A549 (cell line): ENCODE results near the gene ITGA5. TPM values are rescaled to one million over a fixed set of nuclear protein-coding genes. Genes with fewer than 3 reads are reported as not detected.

ENCODE experiments used
- ATAC-seq, 2 experiments: fragments of 200-7000 bp in 1 of 2; fragments of >200 bp in 1 of 2; cut with Nextera tagmentation in 1 of 2; cut with Tn5 transposase in 1 of 2; 3 replicates each; pipeline versions ENCODE4 v1.8.0 to v1.9.1; 2018 to 2020; ENCODE audit warnings: mild to moderate bottlenecking in 1 of 2, moderate library complexity in 1 of 2
- CTCF ChIA-PET: fragments of 300-600 bp; sonication (Branson Sonifier 250); formaldehyde crosslinking; extraction: SDS; loops from one replicate; lab custom pipeline; 2021; ENCODE audit warnings: antibody characterized with exemption, inconsistent platforms; lab: Yijun Ruan, JAX
- POLR2A ChIA-PET: fragments of 350-600 bp; formaldehyde crosslinking; extraction: SDS; loops from one replicate; lab custom pipeline; 2021; ENCODE audit warnings: antibody characterized with exemption, inconsistent platforms; lab: Yijun Ruan, JAX
- DNase-seq, 2 experiments: peaks; one replicate each; pipeline versions ENCODE4 v3.0.0 to v3.0.0-alpha.2; 2011 to 2016; ENCODE audit warnings: low read depth in 1 of 2, low spot score in 1 of 2
- FAIRE-seq: peaks from 2 replicates; lab custom pipeline; 2011; peaks lifted over from hg19 to GRCh38; lab: Jason Lieb, UNC
- H3K27ac ChIP-seq, 2 experiments: fragments of >200 bp; sonication (Bioruptor Twin); formaldehyde crosslinking; 3 replicates each; pipeline ENCODE4 v1.5.1; 2016 to 2017
- H3K4me1 ChIP-seq: fragments of >200 bp; sonication (Bioruptor Twin); formaldehyde crosslinking; 3 replicates; pipeline ENCODE4 v1.6.1; 2016
- H3K4me2 ChIP-seq: fragments of >200 bp; sonication (Bioruptor Twin); formaldehyde crosslinking; 3 replicates; pipeline ENCODE4 v1.6.1; 2016
- H3K4me3 ChIP-seq: fragments of >200 bp; sonication (Bioruptor Twin); formaldehyde crosslinking; 3 replicates; pipeline ENCODE4 v1.5.1; 2016
- H3K9me3 ChIP-seq: fragments of >200 bp; sonication (Bioruptor Twin); formaldehyde crosslinking; 3 replicates; pipeline ENCODE4 v1.6.1; 2016
- CBX8 ChIP-seq: fragments of 200-600 bp; sonication (generic); IDR thresholded peaks from 2 replicates; pipeline ENCODE4 v1.6.1; 2016
- CHD2 ChIP-seq: fragments of 150-350 bp; IDR thresholded peaks from 2 replicates; pipeline ENCODE4 v1.6.1; 2014; ENCODE audit warnings: low read length; ENCODE audit not compliant: partially characterized antibody
- CHD4 ChIP-seq: fragments of 200-600 bp; sonication (generic); IDR thresholded peaks from 2 replicates; pipeline ENCODE4 v1.6.1; 2016; ENCODE audit warnings: antibody characterized with exemption, mild to moderate bottlenecking, borderline replicate concordance
- EHF ChIP-seq: fragments of 250-450 bp; sonication (Bioruptor Pico); IDR thresholded peaks from 2 replicates; pipeline ENCODE4 v1.5.0; 2020; ENCODE audit warnings: mild to moderate bottlenecking
- EP300 ChIP-seq, 2 experiments: fragments of >200 bp; sonication (Bioruptor Twin); formaldehyde crosslinking; IDR thresholded peaks; 2 replicates in 1 of 2; 3 replicates in 1 of 2; pipeline ENCODE4 v1.6.1; 2016 to 2017
- GATA3 ChIP-seq: IDR thresholded peaks from 2 replicates; pipeline ENCODE4 v1.6.1; 2012; ENCODE audit warnings: borderline replicate concordance
- HOXA7 ChIP-seq: fragments of 250-450 bp; sonication (Bioruptor Pico); IDR thresholded peaks from 2 replicates; pipeline ENCODE4 v1.5.0; 2020; ENCODE audit warnings: mild to moderate bottlenecking, moderate library complexity
- HOXB13 ChIP-seq: fragments of 250-450 bp; sonication (Bioruptor Pico); IDR thresholded peaks from 2 replicates; pipeline ENCODE4 v1.5.0; 2020; ENCODE audit warnings: low read depth, mild to moderate bottlenecking, moderate library complexity
- JUN ChIP-seq, 2 experiments: fragments of >200 bp; sonication (Bioruptor Twin); formaldehyde crosslinking; IDR thresholded peaks; 2 replicates in 1 of 2; 3 replicates in 1 of 2; pipeline ENCODE4 v1.6.1; 2016 to 2017
- KDM5A ChIP-seq: fragments of 200-600 bp; sonication (generic); IDR thresholded peaks from 2 replicates; pipeline ENCODE4 v1.6.1; 2016; ENCODE audit warnings: antibody characterized with exemption, mild to moderate bottlenecking
- NPAS2 ChIP-seq: fragments of 250-450 bp; sonication (Bioruptor Pico); IDR thresholded peaks from 2 replicates; pipeline ENCODE4 v1.8.0; 2022; ENCODE audit warnings: mild to moderate bottlenecking, moderate library complexity, borderline replicate concordance
- NR3C1 ChIP-seq: fragments of >200 bp; sonication (Bioruptor Twin); formaldehyde crosslinking; IDR thresholded peaks from 3 replicates; pipeline ENCODE4 v1.6.1; 2017
- RAD21 ChIP-seq, 2 experiments: fragments of >200 bp in 1 of 2; sonication (Bioruptor Twin) in 1 of 2; formaldehyde crosslinking in 1 of 2; IDR thresholded peaks in 1 of 2; conservative IDR thresholded peaks in 1 of 2; 2 replicates in 1 of 2; 3 replicates in 1 of 2; pipeline ENCODE4 v1.6.1; 2012 to 2018; ENCODE audit warnings: inconsistent platforms in 1 of 2
- RFX5 ChIP-seq: fragments of 450-650 bp; IDR thresholded peaks from 2 replicates; pipeline ENCODE4 v1.7.1; 2014; ENCODE audit warnings: antibody characterized with exemption, mild to moderate bottlenecking, moderate library complexity
- SMC3 ChIP-seq: fragments of >200 bp; sonication (Bioruptor Twin); formaldehyde crosslinking; IDR thresholded peaks from 3 replicates; pipeline ENCODE4 v1.6.1; 2018; ENCODE audit warnings: inconsistent platforms
- SREBF2 ChIP-seq: fragments of 450-650 bp; IDR thresholded peaks from 2 replicates; pipeline ENCODE4 v1.6.1; 2014; ENCODE audit warnings: mild to moderate bottlenecking, moderate library complexity
- ZC3H11A ChIP-seq: fragments of 450-650 bp; IDR thresholded peaks from 2 replicates; pipeline ENCODE4 v1.6.1; 2014; ENCODE audit warnings: antibody characterized with exemption, mild to moderate bottlenecking
- ZSCAN20 ChIP-seq: fragments of 250-450 bp; sonication (Bioruptor Pico); IDR thresholded peaks from 2 replicates; pipeline ENCODE4 v1.8.0; 2022; ENCODE audit warnings: mild to moderate bottlenecking, moderate library complexity
- WGBS: methylation state at CpG from one replicate; pipeline ENCODE4 v1.1.6; 2017; ENCODE audit errors: missing lambda C conversion rate; 5-methylcytosine and 5-hydroxymethylcytosine counted together
- polyA plus RNA-seq, 4 experiments: library from polyadenylated mRNA; depleted of rRNA in 3 of 4; stranded (reverse); fragments of >200 nt; fragmentation: RNase III in 1 of 4; extraction: RNeasy Plus Mini Kit Qiagen cat#74134 plus additional on column Dnase treatment in 1 of 4; gene quantifications; 2 replicates in 3 of 4; 3 replicates in 1 of 4; pipeline ENCODE4 v1.2.3, GENCODE V29; 2011 to 2017
- TF ChIP-seq, protein P1 (sequence below): fragments of >200 bp; sonication (Bioruptor Twin); formaldehyde crosslinking; IDR thresholded peaks from 3 replicates; pipeline ENCODE4 v1.6.1; 2016
- TF ChIP-seq, protein P2 (sequence below): fragments of >200 bp; sonication (Bioruptor Twin); formaldehyde crosslinking; IDR thresholded peaks from 3 replicates; pipeline ENCODE4 v1.5.1; 2016
- TF ChIP-seq, protein P3 (sequence below): fragments of 250-450 bp; sonication (Bioruptor Pico); IDR thresholded peaks from 2 replicates; pipeline ENCODE4 v1.5.0; 2020; ENCODE audit warnings: low read depth, mild to moderate bottlenecking, moderate library complexity
- TF ChIP-seq, protein P4 (sequence below): fragments of 250-450 bp; sonication (Bioruptor Pico); IDR thresholded peaks from 2 replicates; pipeline ENCODE4 v1.5.0; 2021; ENCODE audit warnings: mild to moderate bottlenecking, moderate library complexity, borderline replicate concordance

The ITGA5 gene
- polyA plus RNA-seq, 2 of the 4 experiments (the other 2 are of a cell fraction) = 27.2 to 31.7 TPM

DNA sequence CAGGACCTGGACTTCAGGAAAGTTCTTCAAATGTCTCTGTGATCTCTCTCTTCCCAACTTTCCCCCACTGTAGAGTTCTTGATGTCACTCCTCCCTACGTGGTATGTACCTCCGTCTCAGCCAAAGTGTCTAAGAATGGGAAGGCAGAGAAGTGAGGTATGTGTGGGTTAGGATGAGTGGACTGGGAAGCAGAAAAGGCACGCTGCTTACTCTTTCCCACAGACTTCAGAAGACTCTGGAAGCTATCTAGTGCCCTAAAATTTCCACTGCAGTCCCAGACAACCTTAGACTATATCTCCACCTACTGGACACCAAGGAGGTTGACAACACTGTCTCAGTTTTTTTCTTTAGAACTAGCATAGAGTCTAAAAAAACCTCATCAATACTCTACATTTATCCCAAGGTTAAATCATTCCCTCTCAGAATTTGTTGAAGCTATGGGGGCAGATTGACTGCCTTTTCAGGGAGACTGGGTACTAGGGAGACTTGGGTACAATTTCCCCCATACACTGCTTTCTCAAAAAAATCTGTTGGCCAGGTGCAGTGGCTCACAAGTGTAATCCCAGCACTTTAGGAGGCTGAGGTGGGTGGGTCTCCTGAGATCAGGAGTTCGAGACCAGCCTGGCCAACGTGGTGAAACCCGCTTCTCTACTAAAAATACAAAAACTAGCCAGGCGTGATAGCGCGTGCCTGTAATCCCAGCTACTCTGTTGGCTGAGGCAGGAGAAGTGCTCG, 20.6 kb upstream of the ITGA5 start:
- H3K4me3 ChIP-seq = no peak overlapping the region
- H3K4me2 ChIP-seq = no peak overlapping the region
- ATAC-seq (peak; percentile 87), FAIRE-seq (peak; percentile 65), DNase-seq (peak; percentile 69 to 83)
- ChIA-PET CTCF (interaction anchor here (0.6 to 47.9 kb wide), 27 partner anchors 9 to 148 kb away, joined by 3 to 1279 read pairs (median 6); partner anchors contain the start of genes GTSF1, ITGA5 and ZNF385A), POLR2A (interaction anchor here (0.6 to 3.7 kb wide), 2 partner anchors 9 to 40 kb away, joined by 3 to 15 read pairs; no protein-coding TSS in a partner anchor)
- no peaks in the 10 kb centered on the region for H3K9me3 ChIP-seq
- TF ChIP-seq HOXB13 (CRISPR knock-in tag) (no peak), RFX5 (no peak), EHF (CRISPR knock-in tag) (no peak), SREBF2 (no peak), RAD21 (conservative IDR thresholded peaks at IDR 0.05 in 1 of 2, IDR thresholded peaks at IDR 0.05 in 1 of 2) (peak; percentile 94 to 99), ZC3H11A (no peak), ZSCAN20 (CRISPR knock-in tag) (no peak), JUN (IDR thresholded peaks at IDR 0.05) (no peak), NPAS2 (CRISPR knock-in tag) (no peak), EP300 (IDR thresholded peaks at IDR 0.05) (no peak), GATA3 (no peak), CBX8 (no peak), CHD2 (no peak), CHD4 (no peak), HOXA7 (CRISPR knock-in tag) (no peak), KDM5A (no peak), SMC3 (peak; percentile 94), NR3C1 (no peak)
- TF ChIP-seq, protein P1, sequence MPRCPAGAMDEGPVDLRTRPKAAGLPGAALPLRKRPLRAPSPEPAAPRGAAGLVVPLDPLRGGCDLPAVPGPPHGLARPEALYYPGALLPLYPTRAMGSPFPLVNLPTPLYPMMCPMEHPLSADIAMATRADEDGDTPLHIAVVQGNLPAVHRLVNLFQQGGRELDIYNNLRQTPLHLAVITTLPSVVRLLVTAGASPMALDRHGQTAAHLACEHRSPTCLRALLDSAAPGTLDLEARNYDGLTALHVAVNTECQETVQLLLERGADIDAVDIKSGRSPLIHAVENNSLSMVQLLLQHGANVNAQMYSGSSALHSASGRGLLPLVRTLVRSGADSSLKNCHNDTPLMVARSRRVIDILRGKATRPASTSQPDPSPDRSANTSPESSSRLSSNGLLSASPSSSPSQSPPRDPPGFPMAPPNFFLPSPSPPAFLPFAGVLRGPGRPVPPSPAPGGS = no peak
- TF ChIP-seq, protein P2, sequence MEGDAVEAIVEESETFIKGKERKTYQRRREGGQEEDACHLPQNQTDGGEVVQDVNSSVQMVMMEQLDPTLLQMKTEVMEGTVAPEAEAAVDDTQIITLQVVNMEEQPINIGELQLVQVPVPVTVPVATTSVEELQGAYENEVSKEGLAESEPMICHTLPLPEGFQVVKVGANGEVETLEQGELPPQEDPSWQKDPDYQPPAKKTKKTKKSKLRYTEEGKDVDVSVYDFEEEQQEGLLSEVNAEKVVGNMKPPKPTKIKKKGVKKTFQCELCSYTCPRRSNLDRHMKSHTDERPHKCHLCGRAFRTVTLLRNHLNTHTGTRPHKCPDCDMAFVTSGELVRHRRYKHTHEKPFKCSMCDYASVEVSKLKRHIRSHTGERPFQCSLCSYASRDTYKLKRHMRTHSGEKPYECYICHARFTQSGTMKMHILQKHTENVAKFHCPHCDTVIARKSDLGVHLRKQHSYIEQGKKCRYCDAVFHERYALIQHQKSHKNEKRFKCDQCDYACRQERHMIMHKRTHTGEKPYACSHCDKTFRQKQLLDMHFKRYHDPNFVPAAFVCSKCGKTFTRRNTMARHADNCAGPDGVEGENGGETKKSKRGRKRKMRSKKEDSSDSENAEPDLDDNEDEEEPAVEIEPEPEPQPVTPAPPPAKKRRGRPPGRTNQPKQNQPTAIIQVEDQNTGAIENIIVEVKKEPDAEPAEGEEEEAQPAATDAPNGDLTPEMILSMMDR = peak; percentile 96
- TF ChIP-seq, protein P3, sequence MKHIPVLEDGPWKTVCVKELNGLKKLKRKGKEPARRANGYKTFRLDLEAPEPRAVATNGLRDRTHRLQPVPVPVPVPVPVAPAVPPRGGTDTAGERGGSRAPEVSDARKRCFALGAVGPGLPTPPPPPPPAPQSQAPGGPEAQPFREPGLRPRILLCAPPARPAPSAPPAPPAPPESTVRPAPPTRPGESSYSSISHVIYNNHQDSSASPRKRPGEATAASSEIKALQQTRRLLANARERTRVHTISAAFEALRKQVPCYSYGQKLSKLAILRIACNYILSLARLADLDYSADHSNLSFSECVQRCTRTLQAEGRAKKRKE (CRISPR knock-in tag) = no peak
- TF ChIP-seq, protein P4, sequence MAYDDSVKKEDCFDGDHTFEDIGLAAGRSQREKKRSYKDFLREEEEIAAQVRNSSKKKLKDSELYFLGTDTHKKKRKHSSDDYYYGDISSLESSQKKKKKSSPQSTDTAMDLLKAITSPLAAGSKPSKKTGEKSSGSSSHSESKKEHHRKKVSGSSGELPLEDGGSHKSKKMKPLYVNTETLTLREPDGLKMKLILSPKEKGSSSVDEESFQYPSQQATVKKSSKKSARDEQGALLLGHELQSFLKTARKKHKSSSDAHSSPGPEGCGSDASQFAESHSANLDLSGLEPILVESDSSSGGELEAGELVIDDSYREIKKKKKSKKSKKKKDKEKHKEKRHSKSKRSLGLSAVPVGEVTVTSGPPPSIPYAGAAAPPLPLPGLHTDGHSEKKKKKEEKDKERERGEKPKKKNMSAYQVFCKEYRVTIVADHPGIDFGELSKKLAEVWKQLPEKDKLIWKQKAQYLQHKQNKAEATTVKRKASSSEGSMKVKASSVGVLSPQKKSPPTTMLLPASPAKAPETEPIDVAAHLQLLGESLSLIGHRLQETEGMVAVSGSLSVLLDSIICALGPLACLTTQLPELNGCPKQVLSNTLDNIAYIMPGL (CRISPR knock-in tag) = no peak
- H3K4me1 ChIP-seq = peaks cover 14% of the 10 kb centered on the region
- H3K27ac ChIP-seq = peak overlapping the region in 1 of 2 experiments; percentile 23; a peak in 1 of 6 replicates
- 36% methylated on average over 10 of the region's 10 CpGs for WGBS
